ENCODE results near the gene SPAG9. TPM values are rescaled to one million over a fixed set of nuclear protein-coding genes. Genes with fewer than 3 reads are reported as not detected.
A peak's percentile ranks its signal among the peaks of the same experiment; 100 is the strongest.

Gene SPAG9
- total RNA-seq, 4 donors from 2014 or later, result 37.0 to 131 (median 116) TPM

DNA sequence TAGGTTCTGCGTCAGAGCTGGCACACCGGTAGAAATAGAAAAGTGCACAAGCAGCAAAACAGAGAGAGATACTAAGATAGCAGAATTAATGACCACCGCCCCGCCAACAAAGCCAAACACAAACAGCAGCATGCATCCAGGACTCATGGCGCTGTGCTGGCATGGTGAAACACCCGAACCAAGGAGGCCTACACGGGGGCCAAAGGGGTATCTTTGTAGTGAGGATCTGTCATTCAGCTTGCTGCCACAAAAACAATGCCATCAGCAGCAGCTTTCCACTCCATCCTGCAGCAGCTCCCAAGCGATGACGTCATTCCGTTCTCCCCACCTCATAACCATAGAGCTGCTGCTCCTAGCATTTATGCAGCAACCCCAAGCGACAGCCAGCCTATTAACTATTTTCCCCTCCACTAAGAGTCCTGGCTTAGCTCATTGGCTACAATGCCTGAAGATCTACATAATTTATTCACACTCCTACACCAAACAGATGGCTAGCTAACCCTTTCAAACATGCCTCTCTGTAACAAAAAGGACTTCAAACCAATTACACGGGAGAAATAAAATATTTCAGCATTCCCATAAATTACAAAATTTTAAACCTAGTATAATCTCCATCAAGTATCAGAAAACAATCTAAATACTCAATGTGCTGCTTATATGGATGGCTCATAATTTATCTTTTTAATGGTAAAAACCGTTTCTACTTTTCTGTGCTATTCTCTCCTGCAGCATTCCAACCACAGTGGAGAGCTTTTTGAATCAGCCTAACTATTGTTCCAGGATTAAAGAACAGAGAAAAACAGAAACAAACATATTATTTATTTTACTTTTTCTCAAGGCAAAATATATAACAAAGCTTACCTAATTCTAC is 73.9 kb downstream of the SPAG9 start:
- H3K4me1 ChIP-seq, result peaks cover 0 to 29% (median 0%) of the 10 kb centered on the region in 4 donors
- intact Hi-C loops (cut with DNase I; ENCODE audit: low total_unique reads) (no loop called here), in situ Hi-C loops (cut with MboI; ENCODE audit: low pct_ligation_motif_present in 1 of 4, low pct_unique_long_range_greater_than_20kb in 1 of 4, low sequenced_read_pairs in 3 of 4) (no loop called here)
- 60 to 68% methylated on average over 4 to 13 of the region's 13 CpGs for WGBS, 2 donors (ENCODE audit: low coverage in 1 of 2)
- peak; percentile 42 for DNase-seq
- H3K27ac ChIP-seq, result peak overlapping the region; percentile 31 to 73 (median 63)
- TF ChIP-seq EP300 (IDR thresholded peaks at IDR 0.05; ENCODE audit: low read depth) (no peak), POLR2A (IDR thresholded peaks at IDR 0.05) (no peak), POLR2AphosphoS5 (IDR thresholded peaks at IDR 0.05) (peak in 2 of 3 donors; percentile 46 to 71)
- TF ChIP-seq, protein P1, sequence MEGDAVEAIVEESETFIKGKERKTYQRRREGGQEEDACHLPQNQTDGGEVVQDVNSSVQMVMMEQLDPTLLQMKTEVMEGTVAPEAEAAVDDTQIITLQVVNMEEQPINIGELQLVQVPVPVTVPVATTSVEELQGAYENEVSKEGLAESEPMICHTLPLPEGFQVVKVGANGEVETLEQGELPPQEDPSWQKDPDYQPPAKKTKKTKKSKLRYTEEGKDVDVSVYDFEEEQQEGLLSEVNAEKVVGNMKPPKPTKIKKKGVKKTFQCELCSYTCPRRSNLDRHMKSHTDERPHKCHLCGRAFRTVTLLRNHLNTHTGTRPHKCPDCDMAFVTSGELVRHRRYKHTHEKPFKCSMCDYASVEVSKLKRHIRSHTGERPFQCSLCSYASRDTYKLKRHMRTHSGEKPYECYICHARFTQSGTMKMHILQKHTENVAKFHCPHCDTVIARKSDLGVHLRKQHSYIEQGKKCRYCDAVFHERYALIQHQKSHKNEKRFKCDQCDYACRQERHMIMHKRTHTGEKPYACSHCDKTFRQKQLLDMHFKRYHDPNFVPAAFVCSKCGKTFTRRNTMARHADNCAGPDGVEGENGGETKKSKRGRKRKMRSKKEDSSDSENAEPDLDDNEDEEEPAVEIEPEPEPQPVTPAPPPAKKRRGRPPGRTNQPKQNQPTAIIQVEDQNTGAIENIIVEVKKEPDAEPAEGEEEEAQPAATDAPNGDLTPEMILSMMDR (IDR thresholded peaks at IDR 0.05), result no peak
- no peaks in the 10 kb centered on the region for H3K27me3 ChIP-seq
- no peaks in the 10 kb centered on the region for H3K36me3 ChIP-seq
- H3K9me3 ChIP-seq, result no peaks in the 10 kb centered on the region
- H3K4me3 ChIP-seq, result peak overlapping the region in 1 of 4 donors; percentile 29

DNA sequence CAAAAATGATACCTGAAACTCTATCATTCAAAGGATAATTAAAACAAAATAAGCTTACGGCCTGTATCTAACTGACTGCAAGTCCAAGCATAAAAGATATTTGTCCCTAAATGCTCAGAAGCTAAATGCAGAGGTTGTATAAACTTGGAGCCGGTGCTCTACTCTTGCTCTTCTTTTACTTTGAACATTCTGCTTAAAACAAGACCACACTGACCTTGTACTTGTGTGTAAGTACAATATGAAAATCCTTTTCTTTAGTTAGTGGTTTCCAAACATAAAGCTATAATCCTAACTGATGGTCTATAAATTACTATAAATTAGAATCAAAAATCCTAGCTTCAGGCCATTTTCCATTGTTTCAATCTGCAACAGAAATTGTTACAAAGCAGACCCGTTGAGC is 74.6 kb downstream of the SPAG9 start:
- Histone ChIP-seq H3K27me3 (no peaks in the 10 kb centered on the region), H3K4me1 (peaks cover 0 to 29% (median 0%) of the 10 kb centered on the region in 4 donors), H3K9me3 (no peaks in the 10 kb centered on the region), H3K4me3 (peak overlapping the region in 1 of 4 donors; percentile 29), H3K36me3 (no peaks in the 10 kb centered on the region), H3K27ac (peak overlapping the region; percentile 31 to 73 (median 63))
- in situ Hi-C loops (cut with MboI; ENCODE audit: low pct_ligation_motif_present in 1 of 4, low pct_unique_long_range_greater_than_20kb in 1 of 4, low sequenced_read_pairs in 3 of 4) (no loop called here), intact Hi-C loops (cut with DNase I; ENCODE audit: low total_unique reads) (no loop called here)
- no peak for DNase-seq
- no peak for TF ChIP-seq EP300 (IDR thresholded peaks at IDR 0.05; ENCODE audit: low read depth)
- TF ChIP-seq, protein P1 (IDR thresholded peaks at IDR 0.05), result no peak
- no peak for TF ChIP-seq POLR2A (IDR thresholded peaks at IDR 0.05)
- no peak for TF ChIP-seq POLR2AphosphoS5 (IDR thresholded peaks at IDR 0.05)
- 73 to 75% methylated on average over 3 of the region's 3 CpGs for WGBS, 2 donors (ENCODE audit: low coverage in 1 of 2)

DNA sequence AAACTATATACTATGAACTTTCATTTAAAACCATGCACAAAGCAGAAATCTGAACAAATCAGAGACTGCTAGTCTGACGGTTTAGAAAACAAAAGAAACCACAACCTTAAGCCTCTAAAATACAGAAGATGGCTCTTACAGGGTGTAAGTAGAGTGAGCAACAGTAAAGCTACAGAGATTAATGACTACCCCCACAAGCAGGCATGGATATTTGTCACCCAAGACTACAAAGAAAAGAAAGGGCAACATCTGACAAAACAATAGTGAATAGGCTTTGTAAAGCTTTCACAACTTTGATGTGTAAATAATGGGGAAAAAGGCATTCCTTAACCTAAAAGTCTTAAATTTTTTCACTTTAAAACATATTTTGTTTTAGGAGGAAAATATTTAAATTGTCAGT is 75.0 kb downstream of the SPAG9 start:
- TF ChIP-seq EP300 (IDR thresholded peaks at IDR 0.05; ENCODE audit: low read depth) (no peak), POLR2A (IDR thresholded peaks at IDR 0.05) (no peak), POLR2AphosphoS5 (IDR thresholded peaks at IDR 0.05) (no peak)
- TF ChIP-seq, protein P1 (IDR thresholded peaks at IDR 0.05), result no peak

GRCh38 chr17:51044976-51045375 is 75.7 kb downstream of the SPAG9 start:
- Histone ChIP-seq H3K27ac (peak overlapping the region in 2 of 4 donors; percentile 31 to 62), H3K4me3 (no peak overlapping the region), H3K36me3 (no peaks in the 10 kb centered on the region), H3K9me3 (no peaks in the 10 kb centered on the region), H3K4me1 (peaks cover 0 to 29% (median 0%) of the 10 kb centered on the region in 4 donors), H3K27me3 (no peaks in the 10 kb centered on the region)
- in situ Hi-C loops (cut with MboI; ENCODE audit: low pct_ligation_motif_present in 1 of 4, low pct_unique_long_range_greater_than_20kb in 1 of 4, low sequenced_read_pairs in 3 of 4), result no loop called here
- WGBS, 2 donors (ENCODE audit: low coverage in 1 of 2), result 71 to 77% methylated on average over 7 of the region's 7 CpGs
- TF ChIP-seq EP300 (IDR thresholded peaks at IDR 0.05; ENCODE audit: low read depth), result no peak
- no peak for TF ChIP-seq POLR2A (IDR thresholded peaks at IDR 0.05)
- TF ChIP-seq, protein P1 (IDR thresholded peaks at IDR 0.05), result no peak
- TF ChIP-seq POLR2AphosphoS5 (IDR thresholded peaks at IDR 0.05), result no peak
- intact Hi-C loops (cut with DNase I; ENCODE audit: low total_unique reads), result no loop called here
- no peak for DNase-seq

More for the DNA sequence above, 75.0 kb downstream of the SPAG9 start:
- intact Hi-C loops (cut with DNase I; ENCODE audit: low total_unique reads) (no loop called here), in situ Hi-C loops (cut with MboI; ENCODE audit: low pct_ligation_motif_present in 1 of 4, low pct_unique_long_range_greater_than_20kb in 1 of 4, low sequenced_read_pairs in 3 of 4) (no loop called here)
- Histone ChIP-seq H3K27ac (peak overlapping the region; percentile 31 to 73 (median 63)), H3K4me3 (no peak overlapping the region), H3K4me1 (peaks cover 0 to 29% (median 0%) of the 10 kb centered on the region in 4 donors), H3K27me3 (no peaks in the 10 kb centered on the region), H3K9me3 (no peaks in the 10 kb centered on the region), H3K36me3 (no peaks in the 10 kb centered on the region)
- 45 to 75% methylated on average over 1 of the region's 1 CpG for WGBS, 2 donors (ENCODE audit: low coverage in 1 of 2)
- no peak for DNase-seq
